Retinal pigment epithelial cell (primary cell): Measurements from ENCODE around the gene SPATS2L.

Source experiments
- DNase-seq: peaks from one replicate; pipeline ENCODE4 v3.0.0-alpha.2; 2010; ENCODE audit warnings: low read depth
- H3K4me3 ChIP-seq: 2 replicates; pipeline ENCODE4 v1.5.1; 2011; ENCODE audit warnings: mild to moderate bottlenecking, low read length, control low read depth, moderate library complexity
- TF ChIP-seq, protein P1 (sequence below): conservative IDR thresholded peaks from 2 replicates; pipeline ENCODE4 v1.5.1; 2011; ENCODE audit warnings: low read depth, low read length, control low read depth, inconsistent platforms

The SPATS2L gene

GRCh38 chr2:200351815-200352214, 45.3 kb downstream of the SPATS2L start:
- no peak for DNase-seq
- TF ChIP-seq, protein P1, sequence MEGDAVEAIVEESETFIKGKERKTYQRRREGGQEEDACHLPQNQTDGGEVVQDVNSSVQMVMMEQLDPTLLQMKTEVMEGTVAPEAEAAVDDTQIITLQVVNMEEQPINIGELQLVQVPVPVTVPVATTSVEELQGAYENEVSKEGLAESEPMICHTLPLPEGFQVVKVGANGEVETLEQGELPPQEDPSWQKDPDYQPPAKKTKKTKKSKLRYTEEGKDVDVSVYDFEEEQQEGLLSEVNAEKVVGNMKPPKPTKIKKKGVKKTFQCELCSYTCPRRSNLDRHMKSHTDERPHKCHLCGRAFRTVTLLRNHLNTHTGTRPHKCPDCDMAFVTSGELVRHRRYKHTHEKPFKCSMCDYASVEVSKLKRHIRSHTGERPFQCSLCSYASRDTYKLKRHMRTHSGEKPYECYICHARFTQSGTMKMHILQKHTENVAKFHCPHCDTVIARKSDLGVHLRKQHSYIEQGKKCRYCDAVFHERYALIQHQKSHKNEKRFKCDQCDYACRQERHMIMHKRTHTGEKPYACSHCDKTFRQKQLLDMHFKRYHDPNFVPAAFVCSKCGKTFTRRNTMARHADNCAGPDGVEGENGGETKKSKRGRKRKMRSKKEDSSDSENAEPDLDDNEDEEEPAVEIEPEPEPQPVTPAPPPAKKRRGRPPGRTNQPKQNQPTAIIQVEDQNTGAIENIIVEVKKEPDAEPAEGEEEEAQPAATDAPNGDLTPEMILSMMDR = no peak
- H3K4me3 ChIP-seq = no peak overlapping the region

GRCh38 chr2:200352636-200353035, 46.1 kb downstream of the SPATS2L start:
- no peak overlapping the region for H3K4me3 ChIP-seq
- TF ChIP-seq, protein P1 = no peak
- peak; percentile 66 for DNase-seq

- no peak overlapping the region for H3K4me3 ChIP-seq
- no peak for DNase-seq
- TF ChIP-seq, protein P1 = no peak
Measured at GRCh38 chr2:200353120-200353519, 46.6 kb downstream of the SPATS2L start.

DNA sequence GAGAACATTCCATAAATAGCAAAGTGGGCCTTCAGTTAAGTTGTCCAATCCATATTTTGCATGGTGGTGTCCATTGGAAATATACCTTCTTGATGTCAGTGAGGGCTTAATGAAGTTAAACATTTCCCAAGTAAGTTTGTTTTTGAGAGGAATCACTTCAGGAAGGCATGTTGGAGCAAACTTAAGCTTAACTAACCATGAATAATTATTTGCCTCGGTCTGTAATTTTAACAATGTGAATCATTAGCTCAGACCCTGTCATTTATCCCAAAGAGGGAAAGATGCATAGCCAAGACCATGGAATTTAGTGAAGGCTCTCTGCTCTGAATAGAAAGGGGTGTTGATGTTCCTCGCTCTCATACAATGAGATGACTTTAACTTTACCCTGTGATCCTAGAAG, 47.4 kb downstream of the SPATS2L start:
- TF ChIP-seq, protein P1 = no peak
- DNase-seq = no peak
- no peak overlapping the region for H3K4me3 ChIP-seq

GRCh38 chr2:200354833-200355751, 48.6 kb downstream of the SPATS2L start:
- H3K4me3 ChIP-seq = no peak overlapping the region
- TF ChIP-seq, protein P1 = no peak
- DNase-seq = no peak

- no peak overlapping the region for H3K4me3 ChIP-seq
- TF ChIP-seq, protein P1 = no peak
- no peak for DNase-seq
Measured at GRCh38 chr2:200356321-200356720, 49.8 kb downstream of the SPATS2L start.

GRCh38 chr2:200356857-200357384, 50.4 kb downstream of the SPATS2L start:
- no peak overlapping the region for H3K4me3 ChIP-seq
- TF ChIP-seq, protein P1 = no peak
- no peak for DNase-seq
